ENCODE results near the gene ERAS.
"Not testable (repeated sequence)": the region's sequence is repeated elsewhere in the genome, so short reads cannot be mapped to it uniquely, and the experiment has no call there.

The ERAS gene

GRCh38 chrX:48818866-48819265, 7.4 kb upstream of the ERAS start:
- Histone ChIP-seq H3K9ac (ENCODE audit: low read length) (no peak overlapping the region), H3K36me3 (ENCODE audit: insufficient read depth, low read length) (peaks cover 42% of the 10 kb centered on the region), H3K27ac (ENCODE audit: low read depth, low read length) (no peak overlapping the region), H3K9me3 (ENCODE audit: low read length) (no peaks in the 10 kb centered on the region), H3K4me3 (ENCODE audit: low read depth in 1 of 2, low read length in 2 of 2) (no peak overlapping the region), H3K4me1 (ENCODE audit: insufficient read depth, low read length) (no peaks in the 10 kb centered on the region), H3K27me3 (ENCODE audit: control insufficient read depth in 1 of 2, insufficient read depth in 2 of 2, low read length in 2 of 2) (peaks cover 0 to 5% of the 10 kb centered on the region in 2 donors)

- H3K36me3 ChIP-seq (ENCODE audit: insufficient read depth, low read length), result peaks cover 40% of the 10 kb centered on the region
- not testable (repeated sequence) for H3K9me3 ChIP-seq (ENCODE audit: low read length); H3K9ac ChIP-seq (ENCODE audit: low read length); H3K27me3 ChIP-seq (ENCODE audit: control insufficient read depth in 1 of 2, insufficient read depth in 2 of 2, low read length in 2 of 2); H3K27ac ChIP-seq (ENCODE audit: low read depth, low read length); H3K4me1 ChIP-seq (ENCODE audit: insufficient read depth, low read length); H3K4me3 ChIP-seq (ENCODE audit: low read depth in 1 of 2, low read length in 2 of 2)
Observed at GRCh38 chrX:48819394-48819793, 6.9 kb upstream of the ERAS start.

DNA sequence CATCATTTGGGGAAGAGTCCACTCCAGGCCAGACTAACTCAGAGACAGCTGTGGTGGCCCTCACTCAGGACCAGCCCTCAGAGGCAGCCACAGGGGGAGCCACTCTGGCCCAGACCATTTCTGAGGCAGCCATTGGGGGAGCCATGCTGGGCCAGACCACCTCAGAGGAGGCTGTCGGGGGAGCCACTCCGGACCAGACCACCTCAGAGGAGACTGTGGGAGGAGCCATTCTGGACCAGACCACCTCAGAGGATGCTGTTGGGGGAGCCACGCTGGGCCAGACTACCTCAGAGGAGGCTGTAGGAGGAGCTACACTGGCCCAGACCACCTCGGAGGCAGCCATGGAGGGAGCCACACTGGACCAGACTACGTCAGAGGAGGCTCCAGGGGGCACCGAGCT, 3.3 kb upstream of the ERAS start:
- Histone ChIP-seq H3K9me3 (ENCODE audit: low read length) (no peaks in the 10 kb centered on the region), H3K9ac (ENCODE audit: low read length) (no peak overlapping the region), H3K36me3 (ENCODE audit: insufficient read depth, low read length) (peaks cover 32% of the 10 kb centered on the region), H3K27ac (ENCODE audit: low read depth, low read length) (no peak overlapping the region), H3K27me3 (ENCODE audit: control insufficient read depth in 1 of 2, insufficient read depth in 2 of 2, low read length in 2 of 2) (no peaks in the 10 kb centered on the region), H3K4me1 (ENCODE audit: insufficient read depth, low read length) (no peaks in the 10 kb centered on the region), H3K4me3 (ENCODE audit: low read depth in 1 of 2, low read length in 2 of 2) (no peak overlapping the region)

GRCh38 chrX:48824066-48824465, 2.2 kb upstream of the ERAS start:
- Histone ChIP-seq H3K36me3 (ENCODE audit: insufficient read depth, low read length) (peaks cover 25% of the 10 kb centered on the region), H3K27me3 (ENCODE audit: control insufficient read depth in 1 of 2, insufficient read depth in 2 of 2, low read length in 2 of 2) (no peaks in the 10 kb centered on the region), H3K9me3 (ENCODE audit: low read length) (no peaks in the 10 kb centered on the region), H3K9ac (ENCODE audit: low read length) (no peak overlapping the region), H3K27ac (ENCODE audit: low read depth, low read length) (no peak overlapping the region), H3K4me1 (ENCODE audit: insufficient read depth, low read length) (no peaks in the 10 kb centered on the region), H3K4me3 (ENCODE audit: low read depth in 1 of 2, low read length in 2 of 2) (no peak overlapping the region)

GRCh38 chrX:48826876-48827653, 752 bp downstream of the ERAS start:
- no peak overlapping the region for H3K9ac ChIP-seq (ENCODE audit: low read length)
- H3K27me3 ChIP-seq (ENCODE audit: control insufficient read depth in 1 of 2, insufficient read depth in 2 of 2, low read length in 2 of 2), result peaks cover 0 to 17% of the 10 kb centered on the region in 2 donors
- no peak overlapping the region for H3K27ac ChIP-seq (ENCODE audit: low read depth, low read length)
- no peaks in the 10 kb centered on the region for H3K9me3 ChIP-seq (ENCODE audit: low read length)
- no peak overlapping the region for H3K4me3 ChIP-seq (ENCODE audit: low read depth in 1 of 2, low read length in 2 of 2)
- no peaks in the 10 kb centered on the region for H3K4me1 ChIP-seq (ENCODE audit: insufficient read depth, low read length)
- peaks cover 16% of the 10 kb centered on the region for H3K36me3 ChIP-seq (ENCODE audit: insufficient read depth, low read length)

- Histone ChIP-seq H3K27me3 (ENCODE audit: control insufficient read depth in 1 of 2, insufficient read depth in 2 of 2, low read length in 2 of 2) (peaks cover 5 to 22% of the 10 kb centered on the region in 2 donors), H3K4me1 (ENCODE audit: insufficient read depth, low read length) (no peaks in the 10 kb centered on the region), H3K36me3 (ENCODE audit: insufficient read depth, low read length) (peaks cover 11% of the 10 kb centered on the region), H3K9ac (ENCODE audit: low read length) (no peak overlapping the region), H3K27ac (ENCODE audit: low read depth, low read length) (no peak overlapping the region), H3K9me3 (ENCODE audit: low read length) (no peaks in the 10 kb centered on the region), H3K4me3 (ENCODE audit: low read depth in 1 of 2, low read length in 2 of 2) (no peak overlapping the region)
Observed at GRCh38 chrX:48827654-48827968, 1.3 kb downstream of the ERAS start.

DNA sequence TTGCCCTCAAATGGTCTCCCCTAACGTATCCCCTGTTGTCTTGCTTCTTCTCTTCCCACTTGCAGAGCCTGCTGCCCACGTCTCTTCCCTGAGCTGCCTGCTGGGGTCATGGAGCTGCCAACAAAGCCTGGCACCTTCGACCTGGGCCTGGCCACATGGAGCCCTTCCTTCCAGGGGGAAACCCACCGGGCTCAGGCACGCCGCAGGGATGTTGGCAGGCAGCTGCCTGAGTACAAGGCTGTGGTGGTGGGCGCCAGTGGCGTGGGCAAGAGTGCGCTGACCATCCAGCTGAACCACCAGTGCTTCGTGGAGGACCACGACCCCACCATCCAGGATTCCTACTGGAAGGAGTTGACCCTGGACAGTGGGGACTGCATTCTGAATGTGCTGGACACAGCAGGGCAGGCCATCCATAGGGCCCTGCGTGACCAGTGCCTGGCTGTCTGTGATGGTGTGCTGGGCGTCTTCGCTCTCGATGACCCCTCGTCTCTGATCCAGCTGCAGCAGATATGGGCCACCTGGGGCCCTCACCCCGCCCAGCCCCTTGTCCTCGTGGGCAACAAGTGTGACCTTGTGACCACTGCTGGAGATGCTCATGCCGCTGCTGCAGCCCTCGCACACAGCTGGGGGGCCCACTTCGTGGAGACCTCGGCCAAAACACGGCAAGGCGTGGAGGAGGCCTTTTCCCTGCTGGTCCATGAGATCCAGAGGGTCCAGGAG, 2.9 kb downstream of the ERAS start:
- Histone ChIP-seq H3K27ac (ENCODE audit: low read depth, low read length) (no peak overlapping the region), H3K36me3 (ENCODE audit: insufficient read depth, low read length) (no peaks in the 10 kb centered on the region), H3K9me3 (ENCODE audit: low read length) (no peaks in the 10 kb centered on the region), H3K9ac (ENCODE audit: low read length) (no peak overlapping the region), H3K4me1 (ENCODE audit: insufficient read depth, low read length) (no peaks in the 10 kb centered on the region), H3K27me3 (ENCODE audit: control insufficient read depth in 1 of 2, insufficient read depth in 2 of 2, low read length in 2 of 2) (peaks cover 20 to 30% of the 10 kb centered on the region in 2 donors), H3K4me3 (ENCODE audit: low read depth in 1 of 2, low read length in 2 of 2) (no peak overlapping the region)

DNA sequence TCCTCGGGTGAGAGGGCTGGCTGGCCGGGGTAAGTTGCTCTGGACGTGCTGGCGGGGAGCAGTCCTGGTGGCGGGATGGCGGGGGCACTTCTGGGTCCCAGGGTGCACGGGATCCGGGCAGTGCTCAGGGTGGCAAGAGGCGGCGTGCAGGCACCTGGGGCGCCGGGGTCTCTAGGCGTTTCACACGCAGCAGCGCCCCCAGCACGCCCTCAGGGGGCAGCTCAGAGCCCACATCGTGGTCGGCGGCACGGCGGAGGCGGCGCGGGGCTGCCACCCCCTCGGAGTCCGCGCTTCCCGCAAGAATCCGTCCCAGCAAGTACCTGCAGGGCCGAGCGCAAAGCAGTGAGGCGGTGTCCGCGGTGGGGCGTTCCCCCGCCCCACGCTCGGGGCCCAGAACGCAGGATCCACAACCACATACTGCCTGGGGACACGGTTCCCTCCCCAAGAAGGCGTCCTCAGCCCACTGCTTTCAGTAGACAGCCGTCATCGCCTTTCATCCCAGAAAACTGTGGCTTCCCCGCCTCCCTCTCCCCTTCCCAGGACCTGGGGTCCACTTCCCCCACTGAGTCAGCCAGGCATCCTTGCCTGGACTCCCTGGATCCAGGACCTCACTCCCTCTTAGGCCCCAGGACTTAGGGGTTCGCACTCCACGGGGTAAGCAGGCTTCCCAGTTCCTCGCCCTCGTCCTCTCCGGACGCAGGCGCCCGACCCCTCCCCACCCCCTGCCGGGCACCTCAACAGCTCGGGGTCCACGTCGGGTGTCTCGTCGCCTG, 5.0 kb downstream of the ERAS start:
- Histone ChIP-seq H3K9me3 (ENCODE audit: low read length) (no peaks in the 10 kb centered on the region), H3K4me3 (ENCODE audit: low read depth in 1 of 2, low read length in 2 of 2) (no peak overlapping the region)

DNA sequence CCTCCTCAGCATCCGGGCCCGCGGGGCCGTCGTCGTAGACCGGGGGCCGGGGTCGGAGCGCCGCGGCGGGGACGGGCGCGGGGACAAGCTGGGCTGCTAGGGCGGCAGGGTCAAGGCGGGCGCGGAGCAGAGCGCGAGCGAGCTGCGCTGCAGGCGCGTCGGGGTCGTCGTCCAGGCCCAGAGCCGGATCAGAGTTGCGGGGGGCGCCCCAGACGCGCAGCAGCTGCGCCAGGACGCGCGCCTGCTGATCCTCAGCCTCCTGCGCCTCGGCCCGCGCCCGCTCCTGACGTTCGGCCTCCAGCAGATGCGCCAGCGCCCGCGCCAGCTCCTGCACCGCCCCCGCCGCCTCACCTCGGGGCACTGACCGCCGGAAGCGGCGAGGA, 5.6 kb downstream of the ERAS start:
- Histone ChIP-seq H3K9me3 (ENCODE audit: low read length) (no peaks in the 10 kb centered on the region), H3K4me1 (ENCODE audit: insufficient read depth, low read length) (no peaks in the 10 kb centered on the region), H3K36me3 (ENCODE audit: insufficient read depth, low read length) (no peaks in the 10 kb centered on the region), H3K27me3 (ENCODE audit: control insufficient read depth in 1 of 2, insufficient read depth in 2 of 2, low read length in 2 of 2) (peaks cover 28 to 40% of the 10 kb centered on the region in 2 donors), H3K9ac (ENCODE audit: low read length) (no peak overlapping the region), H3K27ac (ENCODE audit: low read depth, low read length) (no peak overlapping the region), H3K4me3 (ENCODE audit: low read depth in 1 of 2, low read length in 2 of 2) (no peak overlapping the region)

More for the DNA sequence above, 5.0 kb downstream of the ERAS start:
- Histone ChIP-seq H3K27me3 (ENCODE audit: control insufficient read depth in 1 of 2, insufficient read depth in 2 of 2, low read length in 2 of 2) (peaks cover 28 to 40% of the 10 kb centered on the region in 2 donors), H3K36me3 (ENCODE audit: insufficient read depth, low read length) (no peaks in the 10 kb centered on the region), H3K9ac (ENCODE audit: low read length) (no peak overlapping the region), H3K27ac (ENCODE audit: low read depth, low read length) (no peak overlapping the region), H3K4me1 (ENCODE audit: insufficient read depth, low read length) (no peaks in the 10 kb centered on the region)

DNA sequence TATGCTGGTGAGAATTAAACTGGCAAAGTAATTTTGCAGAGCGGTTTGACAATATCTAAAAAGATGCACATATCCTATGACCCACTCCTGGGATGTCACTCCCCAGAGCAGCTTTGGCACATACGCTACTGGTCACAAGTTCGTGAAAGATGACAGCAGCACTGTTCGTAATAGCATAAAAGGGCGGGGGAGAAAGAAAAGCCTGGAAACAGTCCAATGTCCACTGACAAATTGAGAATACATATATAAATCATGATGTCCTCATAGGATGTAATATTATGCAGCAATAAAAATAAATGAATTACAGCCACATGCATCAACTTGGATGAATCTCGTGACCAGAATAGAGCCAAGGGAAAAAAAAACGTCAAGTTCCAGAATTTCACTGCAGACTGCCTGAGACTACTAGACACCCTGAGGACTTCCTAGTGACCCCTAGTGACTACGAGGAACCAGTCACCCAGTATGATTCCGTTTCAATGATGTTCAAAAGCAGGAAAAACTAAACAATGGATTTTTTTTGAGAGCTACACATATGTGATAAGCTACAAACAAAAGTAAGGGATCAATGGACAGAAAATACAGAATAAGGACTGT, 7.3 kb downstream of the ERAS start:
- Histone ChIP-seq H3K4me3 (ENCODE audit: low read depth in 1 of 2, low read length in 2 of 2) (no peak overlapping the region), H3K27me3 (ENCODE audit: control insufficient read depth in 1 of 2, insufficient read depth in 2 of 2, low read length in 2 of 2) (peaks cover 28 to 40% of the 10 kb centered on the region in 2 donors), H3K9ac (ENCODE audit: low read length) (no peak overlapping the region), H3K27ac (ENCODE audit: low read depth, low read length) (no peak overlapping the region), H3K4me1 (ENCODE audit: insufficient read depth, low read length) (no peaks in the 10 kb centered on the region), H3K36me3 (ENCODE audit: insufficient read depth, low read length) (no peaks in the 10 kb centered on the region), H3K9me3 (ENCODE audit: low read length) (no peaks in the 10 kb centered on the region)

GRCh38 chrX:48834383-48834709, 8.0 kb downstream of the ERAS start:
- no peaks in the 10 kb centered on the region for H3K36me3 ChIP-seq (ENCODE audit: insufficient read depth, low read length)
- H3K9ac ChIP-seq (ENCODE audit: low read length), result no peak overlapping the region
- H3K27me3 ChIP-seq (ENCODE audit: control insufficient read depth in 1 of 2, insufficient read depth in 2 of 2, low read length in 2 of 2), result peaks cover 28 to 40% of the 10 kb centered on the region in 2 donors

More at GRCh38 chrX:48834383-48834709, 8.0 kb downstream of the ERAS start:
- H3K9me3 ChIP-seq (ENCODE audit: low read length), result no peaks in the 10 kb centered on the region
- no peak overlapping the region for H3K27ac ChIP-seq (ENCODE audit: low read depth, low read length)
- H3K4me1 ChIP-seq (ENCODE audit: insufficient read depth, low read length), result no peaks in the 10 kb centered on the region
- no peak overlapping the region for H3K4me3 ChIP-seq (ENCODE audit: low read depth in 1 of 2, low read length in 2 of 2)

Data from muscle layer of colon (tissue), 2 donors.